Dedifferentiated amniotic fluid mesenchymal stem cell (primary cell): ENCODE measurements around the gene PSMA8.
"Not testable (repeated sequence)": the region's sequence is repeated elsewhere in the genome, so short reads cannot be mapped to it uniquely, and the experiment has no call there.

Source experiments
- DNase-seq: peaks from one replicate; pipeline ENCODE4 v3.0.0-alpha.2; 2016; ENCODE audit errors: extremely low spot score

PSMA8 gene

DNA sequence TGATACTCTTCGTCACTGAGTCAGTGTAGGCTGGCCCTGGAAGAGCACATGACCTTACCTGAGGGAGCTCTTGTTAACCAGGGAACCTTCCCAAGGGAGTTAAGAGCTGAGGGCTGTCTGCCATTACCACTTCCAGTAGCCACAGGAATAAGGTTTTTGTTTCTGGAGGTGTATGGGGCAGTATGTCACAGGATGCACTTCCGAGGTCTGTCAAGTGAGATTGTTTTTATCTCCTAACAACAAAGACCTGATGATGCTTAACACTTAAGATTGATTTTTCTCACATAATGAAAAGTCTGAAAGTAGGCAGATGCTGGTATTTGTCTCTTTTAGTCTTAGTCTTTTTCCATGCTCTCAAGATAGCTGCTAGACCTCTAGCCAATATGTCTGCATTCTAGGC lies 41.8 kb downstream of the PSMA8 start:
- DNase-seq: no peak

- DNase-seq: no peak
Measured at GRCh38 chr18:26176134-26176533, 42.5 kb downstream of the PSMA8 start.

DNA sequence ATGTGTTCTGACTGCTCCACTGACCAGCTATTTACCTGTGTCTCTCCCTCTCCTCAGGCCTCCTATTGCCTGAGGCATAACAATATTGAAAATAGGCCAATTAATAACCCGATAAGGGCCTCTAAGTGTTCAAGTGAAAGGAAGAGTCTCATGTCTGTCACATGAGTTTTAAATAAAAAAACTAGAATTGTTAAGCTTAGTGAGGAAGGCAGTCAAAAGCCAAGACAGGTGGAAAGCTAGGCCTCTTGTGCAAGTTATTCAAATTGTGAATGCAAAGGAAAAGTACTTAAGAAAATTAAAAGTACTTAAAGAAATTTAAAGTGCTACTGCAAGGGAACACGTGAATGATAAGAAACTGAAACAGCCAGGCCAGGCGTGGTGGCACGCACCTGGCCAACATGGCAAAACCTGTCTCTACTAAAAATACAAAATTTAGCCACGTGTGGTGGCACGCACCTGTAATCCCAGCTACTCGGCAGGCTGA lies 47.7 kb downstream of the PSMA8 start:
- DNase-seq: no peak

- no peak for DNase-seq
Measured at GRCh38 chr18:26183395-26184112, 49.9 kb downstream of the PSMA8 start.

- no peak for DNase-seq
Measured at GRCh38 chr18:26185267-26185666, 51.6 kb downstream of the PSMA8 start.

DNA sequence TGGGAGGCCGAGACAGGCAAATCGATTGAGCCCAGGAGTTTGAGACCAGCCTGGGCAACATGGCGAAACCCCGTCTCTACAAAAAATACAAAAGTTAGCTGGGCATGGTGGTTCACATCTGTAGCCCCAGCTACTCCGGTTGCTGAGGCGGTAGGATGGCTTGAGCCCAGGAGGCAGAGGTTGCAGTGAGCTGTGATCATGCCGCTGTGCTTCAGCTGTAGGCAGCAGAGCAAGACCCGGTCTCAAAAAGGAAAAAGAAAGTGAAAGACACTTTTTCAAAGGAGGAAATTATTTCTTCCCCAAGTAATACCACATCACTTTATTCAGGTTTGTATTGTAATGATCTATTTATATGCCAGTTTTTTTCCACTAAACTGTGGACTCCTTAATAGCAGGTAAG lies 56.8 kb downstream of the PSMA8 start:
- no peak for DNase-seq

GRCh38 chr18:26192233-26192632 lies 58.6 kb downstream of the PSMA8 start:
- no peak for DNase-seq

DNA sequence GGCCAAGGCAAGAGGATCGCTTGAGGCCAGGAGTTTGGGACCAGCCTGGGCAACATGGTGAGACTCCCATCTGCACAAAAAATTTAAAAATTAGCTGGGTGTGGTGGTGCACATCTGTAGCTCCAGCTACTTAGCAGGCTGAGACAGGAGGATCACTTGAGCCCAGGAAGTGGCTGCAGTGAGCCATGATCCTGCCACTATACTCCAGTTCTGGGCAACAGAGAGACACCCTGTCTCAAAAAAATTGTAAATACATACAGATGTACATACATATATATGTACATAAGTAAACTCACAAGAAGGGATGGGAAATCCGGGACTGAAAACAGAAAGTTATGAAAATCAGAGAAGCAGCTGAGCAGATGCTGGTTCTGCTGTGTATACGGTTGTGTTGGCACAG lies 62.9 kb downstream of the PSMA8 start:
- no peak for DNase-seq

- DNase-seq: not testable (repeated sequence)
Measured at GRCh38 chr18:26202001-26202400, 68.3 kb downstream of the PSMA8 start.

- DNase-seq: no peak
Measured at GRCh38 chr18:26205318-26205717, 71.6 kb downstream of the PSMA8 start.

- DNase-seq: no peak
Measured at GRCh38 chr18:26206488-26206887, 72.8 kb downstream of the PSMA8 start.

DNA sequence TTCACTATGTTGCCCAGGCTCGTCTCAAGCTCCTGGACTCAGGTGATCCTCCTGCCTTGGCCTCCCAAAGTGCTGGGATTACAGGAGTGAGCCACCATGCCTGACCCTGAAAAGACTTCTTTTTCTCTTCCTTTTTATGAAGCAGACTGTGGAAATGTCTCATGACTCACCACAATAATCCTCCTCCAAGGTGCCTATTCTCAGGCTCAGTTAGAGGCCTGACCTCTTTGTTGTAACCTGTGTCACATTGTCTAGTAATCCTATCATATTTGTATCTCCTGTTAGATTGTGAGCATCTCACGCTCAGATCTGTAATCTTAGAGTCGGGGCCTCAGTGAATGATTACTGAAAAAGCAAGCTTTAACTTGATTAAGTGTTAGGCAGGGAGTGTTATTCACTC lies 74.3 kb downstream of the PSMA8 start:
- no peak for DNase-seq

DNA sequence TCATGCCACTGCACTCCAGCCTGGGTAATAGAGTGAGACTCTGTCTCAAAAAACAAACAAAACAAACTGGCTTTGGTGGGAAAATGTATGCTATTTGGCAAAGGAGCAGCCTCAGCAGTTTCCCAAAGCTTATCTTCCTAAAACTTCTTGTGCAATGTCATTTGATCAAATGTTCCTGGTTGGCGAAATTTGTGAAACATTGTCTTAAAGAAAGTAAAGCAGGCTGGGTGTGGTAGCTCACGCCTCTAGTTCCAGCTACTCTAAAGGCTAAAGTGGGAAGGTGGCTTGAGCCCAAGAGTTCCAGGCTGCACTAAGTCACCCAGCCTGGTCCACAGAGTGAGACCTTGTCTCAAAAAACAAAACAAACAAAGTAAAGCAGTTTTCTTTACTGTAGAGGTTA lies 75.3 kb downstream of the PSMA8 start:
- DNase-seq: no peak

- DNase-seq: no peak
Measured at GRCh38 chr18:26210147-26210546, 76.5 kb downstream of the PSMA8 start.

DNA sequence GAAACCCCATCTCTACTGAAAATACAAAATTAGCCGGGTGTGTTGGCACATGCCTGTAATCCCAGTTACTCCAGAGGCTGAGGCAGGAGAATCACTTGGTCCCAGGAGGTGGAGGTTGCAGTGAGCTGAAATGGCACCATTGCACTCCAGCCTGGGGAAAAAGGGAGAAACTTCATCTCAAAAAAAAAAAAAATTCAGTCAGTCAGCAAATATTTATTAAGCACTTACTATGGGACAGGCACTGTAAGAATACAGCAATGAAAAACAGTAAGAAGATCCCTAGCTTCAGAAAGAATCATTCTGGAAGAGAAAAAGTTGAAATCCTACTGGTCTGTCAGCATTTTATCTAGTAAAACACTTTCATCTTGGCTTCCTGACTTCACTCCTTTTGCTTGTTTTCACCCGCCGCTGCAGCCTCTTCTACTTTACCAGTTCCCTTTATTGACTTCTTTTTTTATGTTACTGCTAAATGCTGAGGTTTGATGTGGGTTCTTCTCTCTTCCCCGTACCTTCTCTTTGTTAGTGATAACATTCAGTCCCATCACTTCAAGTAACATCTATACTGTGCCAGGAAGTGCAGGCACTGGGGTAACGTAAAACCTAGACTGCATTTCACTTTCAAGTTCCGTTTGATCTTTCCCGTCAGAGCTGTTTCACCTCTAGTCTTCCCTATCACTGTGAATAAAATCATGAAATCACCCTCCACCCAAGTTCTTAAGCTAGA lies 81.7 kb downstream of the PSMA8 start:
- no peak for DNase-seq

- no peak for DNase-seq
Measured at GRCh38 chr18:26225022-26225693, 91.5 kb downstream of the PSMA8 start.

DNA sequence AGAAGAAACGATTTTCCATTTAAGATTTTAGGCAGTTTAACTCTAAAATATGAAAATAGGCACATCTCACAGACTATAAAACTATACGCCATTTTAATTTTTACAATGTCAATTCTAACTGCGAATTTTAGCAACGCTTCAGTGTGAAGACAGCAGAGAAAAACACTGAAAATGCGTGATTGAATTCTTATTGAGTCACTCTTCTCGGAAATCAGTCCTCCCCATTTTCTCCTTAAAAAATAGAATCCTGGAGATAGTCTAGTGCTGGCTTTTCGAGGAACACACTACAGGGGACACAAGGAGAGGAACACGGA lies 92.2 kb downstream of the PSMA8 start:
- no peak for DNase-seq

DNA sequence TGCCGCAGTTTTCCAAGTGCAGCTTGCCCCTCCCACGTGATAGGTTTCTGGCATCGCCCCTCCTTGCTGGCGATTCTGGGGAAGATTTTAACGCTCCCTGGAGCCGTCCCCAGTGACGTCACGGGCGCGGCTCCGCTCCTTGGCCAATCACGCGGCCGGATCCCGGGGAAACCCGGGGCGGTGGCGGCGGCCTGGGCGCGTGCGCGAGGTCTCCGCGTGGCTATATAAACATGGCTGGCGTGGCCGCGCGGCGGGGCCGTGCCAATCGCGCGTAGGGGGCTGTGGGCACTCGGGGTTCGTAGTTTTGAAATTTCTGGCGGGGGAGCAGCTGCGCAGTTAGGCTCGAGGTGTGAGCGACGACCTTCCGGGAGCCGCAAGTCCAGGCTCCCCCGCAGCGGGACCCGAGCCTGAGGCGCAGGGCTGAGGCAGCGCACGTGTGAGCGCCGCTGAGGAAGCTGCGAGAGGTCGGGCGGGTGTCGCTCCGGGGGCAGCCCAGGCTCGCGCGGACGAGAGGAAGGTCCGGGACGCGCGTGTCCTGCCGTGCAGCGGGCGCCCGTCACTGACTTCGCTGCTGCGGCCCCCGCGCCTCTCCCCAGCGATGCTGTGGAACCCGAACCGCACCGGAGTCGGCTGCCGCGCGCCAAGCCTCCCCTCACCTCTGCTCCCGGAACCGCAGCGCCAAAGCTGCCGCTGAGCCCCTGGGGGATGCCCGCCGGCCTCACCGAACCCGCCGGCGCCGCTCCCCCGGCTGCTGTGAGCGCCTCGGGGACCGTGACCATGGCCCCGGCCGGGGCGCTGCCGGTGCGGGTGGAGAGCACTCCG lies 92.8 kb downstream of the PSMA8 start, which contains the start of gene TAF4B:
TSS of gene TAF4B (plus strand) at position 217 of the 822 bp plus-strand sequence. CDS start at position 706, 489 bp downstream.
- peak; percentile 93 for DNase-seq

GRCh38 chr18:26227051-26227670 lies 93.5 kb downstream of the PSMA8 start:
- no peak for DNase-seq

DNA sequence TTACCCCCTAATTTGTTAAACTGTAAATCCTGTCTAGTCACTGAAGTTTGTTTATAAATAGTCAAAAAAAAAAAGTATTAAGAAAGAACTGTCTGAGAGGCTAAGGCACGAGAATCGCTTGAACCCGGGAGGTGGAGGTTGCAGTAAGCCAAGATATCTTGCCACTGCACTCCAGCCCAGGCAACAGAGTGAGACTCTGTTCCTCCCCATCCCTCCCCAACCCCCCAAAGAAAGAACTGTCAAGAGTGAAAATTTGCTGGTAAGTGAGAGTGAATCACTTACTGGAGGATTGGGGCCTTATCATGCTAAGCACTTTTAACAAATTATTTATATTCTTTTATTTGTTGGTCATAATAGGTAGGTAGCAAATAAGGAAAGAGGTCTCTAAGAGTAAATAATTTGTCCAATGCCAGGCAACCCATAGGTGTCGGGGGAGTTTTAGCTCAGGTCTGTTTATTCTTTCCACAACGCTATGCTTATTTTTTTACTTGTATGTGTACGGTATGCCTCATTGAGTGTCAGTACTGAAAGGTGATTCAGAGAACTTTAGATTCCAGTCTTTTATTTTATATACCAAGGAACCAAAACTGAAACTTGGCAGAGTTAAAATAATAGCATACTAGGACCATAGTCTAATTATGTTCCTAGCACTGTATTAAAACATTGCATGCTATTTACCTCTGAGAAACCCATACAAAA lies 95.0 kb downstream of the PSMA8 start:
- DNase-seq: no peak

- DNase-seq: no peak
Measured at GRCh38 chr18:26230497-26230896, 96.8 kb downstream of the PSMA8 start.
